Astrocyte (in vitro differentiated cells and primary cell): ENCODE results near the gene MFN2.

Experiments
- CTCF ChIP-seq: IDR thresholded peaks from 2 replicates; pipeline ENCODE4 v1.5.1; 2011; ENCODE audit warnings: low read depth, mild to moderate bottlenecking, inconsistent platforms, low read length, moderate library complexity; ENCODE audit not compliant: insufficient read depth
- EZH2 ChIP-seq: IDR thresholded peaks from 2 replicates; pipeline ENCODE4 v1.6.1; 2012; ENCODE audit warnings: mild to moderate bottlenecking, low read length, inconsistent platforms; ENCODE audit not compliant: insufficient read depth

GRCh38 chr1:12001996-12002493, 21.8 kb downstream of the MFN2 start:
- no peak for TF ChIP-seq CTCF
- TF ChIP-seq EZH2: no peak
